Measurements from ENCODE around the gene DIO2.

DNA sequence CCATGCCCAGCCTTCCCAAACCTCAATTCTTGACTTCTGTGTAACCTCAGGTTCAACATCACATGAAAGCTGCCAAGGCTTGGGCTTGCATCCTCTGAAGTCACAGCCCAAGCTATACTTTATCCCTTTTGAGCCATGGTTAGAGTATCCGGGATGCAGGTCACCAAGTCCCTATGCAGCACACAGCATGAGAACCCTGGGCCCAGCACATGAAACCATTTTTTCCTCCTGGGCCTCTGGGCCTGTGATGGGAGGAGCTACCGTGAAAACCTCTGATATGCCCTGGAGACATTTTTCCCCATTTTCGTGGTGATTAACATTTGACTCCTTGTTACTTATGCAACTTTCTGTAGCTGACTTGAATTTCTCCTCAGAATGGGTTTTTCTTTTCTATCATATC, 25.8 kb upstream of the DIO2 start:
- TF ChIP-seq ZNF70 (CRISPR knock-in tag; IDR thresholded peaks at IDR 0.05), result no peak
- TF ChIP-seq ZFP3 (CRISPR knock-in tag; IDR thresholded peaks at IDR 0.05), result no peak
- no peak for TF ChIP-seq RARB (CRISPR knock-in tag; IDR thresholded peaks at IDR 0.05)
- no peak for TF ChIP-seq TOX (CRISPR knock-in tag; IDR thresholded peaks at IDR 0.05; ENCODE audit: borderline replicate concordance)
- TF ChIP-seq ZC3H10 (CRISPR knock-in tag; IDR thresholded peaks at IDR 0.05), result no peak
- no peak for TF ChIP-seq ISL1 (CRISPR knock-in tag; IDR thresholded peaks at IDR 0.05)
- TF ChIP-seq CSDC2 (CRISPR knock-in tag; IDR thresholded peaks at IDR 0.05), result no peak

Measured in SK-N-SH treated with all-trans-retinoic acid at 6 μM for 48 hours (cell line).